Ascending aorta (tissue), 2 donors: ENCODE results near the gene SIRPA. TPM values are rescaled to one million over a fixed set of nuclear protein-coding genes. Genes with fewer than 3 reads are reported as not detected.
"Not testable (repeated sequence)": the region's sequence is repeated elsewhere in the genome, so short reads cannot be mapped to it uniquely, and the experiment has no call there.

Source experiments
- DNase-seq, 2 donors: peaks; one replicate each; pipeline ENCODE4 v3.0.0-alpha.2; 2019; ENCODE audit warnings: low spot score in 2 of 2
- H3K27ac ChIP-seq, 2 donors: fragments of 200-600 bp; sonication (generic); one replicate each; pipeline ENCODE4 v1.5.1; 2016 to 2017; ENCODE audit warnings: mild to moderate bottlenecking in 1 of 2
- H3K27me3 ChIP-seq: fragments of 200-600 bp; sonication (generic); one replicate; pipeline ENCODE4 v1.5.1; 2017
- H3K36me3 ChIP-seq, 2 donors: fragments of 200-600 bp; sonication (generic); one replicate each; pipeline ENCODE4 v1.5.1; 2016
- H3K4me1 ChIP-seq, 2 donors: fragments of 200-600 bp; sonication (generic); one replicate each; pipeline ENCODE4 v1.5.1; 2016 to 2017; ENCODE audit warnings: mild to moderate bottlenecking in 1 of 2
- H3K4me3 ChIP-seq, 2 donors: fragments of 200-600 bp; sonication (generic); one replicate each; pipeline ENCODE4 v1.5.1; 2016 to 2017; ENCODE audit warnings: mild to moderate bottlenecking in 1 of 2
- H3K9me3 ChIP-seq, 2 donors: fragments of 200-600 bp; sonication (generic); one replicate each; pipeline ENCODE4 v1.5.1; 2016
- intact Hi-C: fragments of 100-400 bp; cut with DNase I; formaldehyde crosslinking; loops from one replicate; pipeline ENCODE4 v1.15.1; 2023
- total RNA-seq: library from RNA; depleted of rRNA; stranded (reverse); fragments of >200 nt; gene quantifications from one replicate; pipeline ENCODE4 v1.1.0, GENCODE V29; 2016
- TF ChIP-seq, protein P1 (sequence below), 3 experiments: fragments of 200-600 bp in 2 of 3; fragments of 450-650 bp in 1 of 3; sonication (generic) in 2 of 3; IDR thresholded peaks; one replicate each; pipeline ENCODE4 v1.5.1; 2016 to 2019; ENCODE audit warnings: antibody characterized with exemption in 3 of 3, mild to moderate bottlenecking in 1 of 3, moderate library complexity in 1 of 3

SIRPA gene
- total RNA-seq, 1 donor from 2014 or later: 72.8 TPM

DNA sequence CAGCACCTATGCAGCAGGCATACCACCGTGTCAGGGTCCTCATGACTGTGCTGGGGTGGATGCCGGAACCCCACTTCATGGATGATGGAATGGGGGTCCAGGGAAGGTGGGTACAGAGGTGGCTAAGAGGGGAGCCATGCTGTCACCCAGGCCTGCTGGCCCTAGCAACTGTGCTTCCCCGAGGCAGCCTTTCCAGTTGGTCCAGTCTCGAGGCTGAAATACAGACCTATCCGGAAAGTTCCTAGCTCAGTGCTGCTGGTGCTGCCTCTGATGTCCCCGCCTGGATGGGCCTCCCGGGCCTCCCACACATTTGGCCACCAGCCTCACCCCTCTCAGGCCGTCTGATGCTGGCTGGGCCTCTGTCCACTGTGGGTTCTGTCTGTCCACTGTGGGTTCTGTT lies 17.4 kb downstream of the SIRPA start:
- Histone ChIP-seq H3K4me3 (no peak overlapping the region), H3K9me3 (no peaks in the 10 kb centered on the region), H3K4me1 (peaks cover 2% of the 10 kb centered on the region in 2 donors), H3K36me3 (peaks cover 19 to 34% of the 10 kb centered on the region in 2 donors), H3K27ac (no peak overlapping the region), H3K27me3 (no peaks in the 10 kb centered on the region)
- intact Hi-C loops: no loop called here
- TF ChIP-seq, protein P1, sequence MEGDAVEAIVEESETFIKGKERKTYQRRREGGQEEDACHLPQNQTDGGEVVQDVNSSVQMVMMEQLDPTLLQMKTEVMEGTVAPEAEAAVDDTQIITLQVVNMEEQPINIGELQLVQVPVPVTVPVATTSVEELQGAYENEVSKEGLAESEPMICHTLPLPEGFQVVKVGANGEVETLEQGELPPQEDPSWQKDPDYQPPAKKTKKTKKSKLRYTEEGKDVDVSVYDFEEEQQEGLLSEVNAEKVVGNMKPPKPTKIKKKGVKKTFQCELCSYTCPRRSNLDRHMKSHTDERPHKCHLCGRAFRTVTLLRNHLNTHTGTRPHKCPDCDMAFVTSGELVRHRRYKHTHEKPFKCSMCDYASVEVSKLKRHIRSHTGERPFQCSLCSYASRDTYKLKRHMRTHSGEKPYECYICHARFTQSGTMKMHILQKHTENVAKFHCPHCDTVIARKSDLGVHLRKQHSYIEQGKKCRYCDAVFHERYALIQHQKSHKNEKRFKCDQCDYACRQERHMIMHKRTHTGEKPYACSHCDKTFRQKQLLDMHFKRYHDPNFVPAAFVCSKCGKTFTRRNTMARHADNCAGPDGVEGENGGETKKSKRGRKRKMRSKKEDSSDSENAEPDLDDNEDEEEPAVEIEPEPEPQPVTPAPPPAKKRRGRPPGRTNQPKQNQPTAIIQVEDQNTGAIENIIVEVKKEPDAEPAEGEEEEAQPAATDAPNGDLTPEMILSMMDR (IDR thresholded peaks at IDR 0.05): no peak
- DNase-seq: no peak

DNA sequence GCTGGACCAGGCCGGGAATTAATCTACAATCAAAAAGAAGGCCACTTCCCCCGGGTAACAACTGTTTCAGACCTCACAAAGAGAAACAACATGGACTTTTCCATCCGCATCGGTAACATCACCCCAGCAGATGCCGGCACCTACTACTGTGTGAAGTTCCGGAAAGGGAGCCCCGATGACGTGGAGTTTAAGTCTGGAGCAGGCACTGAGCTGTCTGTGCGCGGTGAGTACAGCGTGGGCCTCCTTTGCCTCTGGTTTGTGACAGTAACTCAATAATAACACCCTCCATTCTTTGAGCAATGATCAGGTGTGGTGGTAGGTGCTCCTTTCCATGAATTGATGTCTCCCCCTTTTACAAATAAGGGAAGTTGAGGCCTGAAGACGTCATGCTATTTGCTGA lies 20.0 kb downstream of the SIRPA start:
- H3K27ac ChIP-seq, H3K4me1 ChIP-seq, DNase-seq, intact Hi-C loops, H3K9me3 ChIP-seq, H3K4me3 ChIP-seq, H3K27me3 ChIP-seq: not testable (repeated sequence)
- H3K36me3 ChIP-seq: peaks cover 24 to 52% of the 10 kb centered on the region in 2 donors

DNA sequence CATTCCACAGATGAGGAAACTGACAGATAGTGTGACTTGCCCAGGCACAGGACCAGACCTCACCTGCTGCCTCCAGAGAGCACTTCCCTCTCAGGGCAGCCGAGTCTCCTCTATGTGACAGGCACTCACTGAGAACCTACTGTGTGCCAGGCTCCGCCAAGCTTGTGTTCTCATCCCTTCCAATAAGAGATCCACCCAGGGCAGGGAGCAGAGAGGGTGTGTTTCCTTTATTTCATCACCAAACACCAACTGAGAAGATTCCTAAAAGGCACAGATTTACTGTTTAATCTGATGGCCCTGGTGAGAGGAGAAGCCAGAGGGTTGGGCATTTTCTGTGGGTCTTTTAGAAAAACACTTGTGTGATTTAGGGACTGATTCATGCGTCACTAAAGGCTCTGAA lies 20.5 kb downstream of the SIRPA start:
- H3K4me1 ChIP-seq: no peaks in the 10 kb centered on the region
- DNase-seq: no peak
- peaks cover 26 to 53% of the 10 kb centered on the region in 2 donors for H3K36me3 ChIP-seq
- H3K27ac ChIP-seq: no peak overlapping the region
- H3K9me3 ChIP-seq: no peaks in the 10 kb centered on the region
- no peak overlapping the region for H3K4me3 ChIP-seq
- intact Hi-C loops: no loop called here
- H3K27me3 ChIP-seq: no peaks in the 10 kb centered on the region
- TF ChIP-seq, protein P1 (IDR thresholded peaks at IDR 0.05): no peak

DNA sequence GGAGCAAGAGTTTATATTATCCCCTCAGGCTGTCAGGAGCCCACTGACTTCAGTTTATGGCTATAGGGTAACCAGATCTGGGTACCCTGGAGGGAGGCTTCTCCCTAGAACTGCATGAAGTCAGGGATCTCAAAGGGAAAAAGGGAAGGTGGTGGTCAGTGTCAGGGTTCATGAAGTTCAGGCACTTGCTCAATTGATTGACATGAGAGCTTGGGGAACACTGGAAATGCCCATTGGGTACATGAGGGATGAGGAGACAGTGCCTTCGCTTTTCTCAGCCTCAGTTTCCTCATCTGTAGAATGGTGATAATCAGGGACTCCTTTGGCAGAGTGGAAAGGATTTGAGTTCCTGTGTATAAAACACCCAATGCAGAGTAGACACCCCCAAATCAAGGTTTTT lies 22.6 kb downstream of the SIRPA start:
- no peaks in the 10 kb centered on the region for H3K4me1 ChIP-seq
- intact Hi-C loops: no loop called here
- TF ChIP-seq, protein P1 (IDR thresholded peaks at IDR 0.05): no peak
- H3K27me3 ChIP-seq: no peaks in the 10 kb centered on the region
- H3K27ac ChIP-seq: no peak overlapping the region
- H3K36me3 ChIP-seq: peaks cover 30 to 51% of the 10 kb centered on the region in 2 donors
- no peaks in the 10 kb centered on the region for H3K9me3 ChIP-seq
- DNase-seq: no peak
- no peak overlapping the region for H3K4me3 ChIP-seq

DNA sequence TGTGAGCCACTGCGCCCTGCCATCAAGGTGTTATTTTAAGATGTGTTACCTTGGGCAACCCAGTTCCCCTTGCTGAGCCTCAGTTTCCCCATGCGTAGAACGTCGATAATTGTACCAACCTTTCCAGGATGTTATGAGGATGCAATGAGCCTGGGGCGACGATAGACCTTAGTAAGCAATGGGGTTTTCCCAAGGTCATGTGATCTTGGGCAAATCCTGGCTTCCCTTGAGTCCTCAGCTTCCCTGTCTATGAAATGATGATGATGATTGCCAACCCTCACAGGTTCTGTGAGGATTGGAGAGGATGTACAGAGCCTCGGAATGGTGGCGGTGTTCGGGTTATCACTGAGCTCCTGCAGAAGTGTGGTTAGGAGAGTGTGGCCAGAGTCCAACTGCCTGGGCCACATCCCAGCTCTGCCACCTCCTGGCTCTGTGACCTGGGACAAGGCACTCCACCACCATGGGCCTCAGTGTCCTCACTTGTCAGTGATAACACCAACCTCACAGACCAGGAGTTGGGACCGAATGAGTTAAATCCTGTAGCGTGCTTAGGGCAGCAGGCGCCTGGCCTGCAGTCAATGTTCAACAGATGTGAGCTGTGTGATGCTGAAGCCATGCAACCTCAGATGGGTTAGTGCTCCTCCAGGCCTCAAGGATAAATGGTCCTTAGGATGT lies 23.4 kb downstream of the SIRPA start:
- intact Hi-C loops: no loop called here
- H3K4me1 ChIP-seq: no peaks in the 10 kb centered on the region
- no peak for DNase-seq
- TF ChIP-seq, protein P1 (IDR thresholded peaks at IDR 0.05): no peak
- H3K36me3 ChIP-seq: peaks cover 28 to 55% of the 10 kb centered on the region in 2 donors
- H3K4me3 ChIP-seq: no peak overlapping the region
- no peak overlapping the region for H3K27ac ChIP-seq
- H3K9me3 ChIP-seq: no peaks in the 10 kb centered on the region
- H3K27me3 ChIP-seq: no peaks in the 10 kb centered on the region

DNA sequence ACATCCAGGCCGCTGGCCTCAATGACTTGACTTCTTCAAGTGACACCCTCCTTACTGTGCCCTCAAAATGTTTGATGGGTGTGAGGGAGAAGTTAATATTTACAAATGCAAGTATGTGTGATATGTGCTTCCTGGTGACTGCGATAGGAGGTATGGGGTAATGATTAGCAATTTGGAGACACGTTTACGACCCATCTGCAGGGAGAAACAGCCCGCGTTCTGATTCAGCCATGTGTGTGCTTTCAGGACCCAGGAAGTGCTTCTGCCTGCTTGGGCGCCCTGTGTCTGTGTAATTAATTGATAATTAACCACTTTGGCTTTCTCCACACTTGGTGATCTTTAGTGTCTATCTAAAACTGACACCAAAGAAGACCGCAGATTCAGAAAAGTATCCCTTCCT lies 25.0 kb downstream of the SIRPA start:
- DNase-seq: no peak
- Histone ChIP-seq H3K27ac (no peak overlapping the region), H3K27me3 (no peaks in the 10 kb centered on the region), H3K4me1 (no peaks in the 10 kb centered on the region), H3K4me3 (no peak overlapping the region), H3K9me3 (no peaks in the 10 kb centered on the region), H3K36me3 (peaks cover 28 to 64% of the 10 kb centered on the region in 2 donors)
- TF ChIP-seq, protein P1 (IDR thresholded peaks at IDR 0.05): no peak
- intact Hi-C loops: no loop called here
